ENCODE measurements around the gene CYSLTR2.

The CYSLTR2 gene

DNA sequence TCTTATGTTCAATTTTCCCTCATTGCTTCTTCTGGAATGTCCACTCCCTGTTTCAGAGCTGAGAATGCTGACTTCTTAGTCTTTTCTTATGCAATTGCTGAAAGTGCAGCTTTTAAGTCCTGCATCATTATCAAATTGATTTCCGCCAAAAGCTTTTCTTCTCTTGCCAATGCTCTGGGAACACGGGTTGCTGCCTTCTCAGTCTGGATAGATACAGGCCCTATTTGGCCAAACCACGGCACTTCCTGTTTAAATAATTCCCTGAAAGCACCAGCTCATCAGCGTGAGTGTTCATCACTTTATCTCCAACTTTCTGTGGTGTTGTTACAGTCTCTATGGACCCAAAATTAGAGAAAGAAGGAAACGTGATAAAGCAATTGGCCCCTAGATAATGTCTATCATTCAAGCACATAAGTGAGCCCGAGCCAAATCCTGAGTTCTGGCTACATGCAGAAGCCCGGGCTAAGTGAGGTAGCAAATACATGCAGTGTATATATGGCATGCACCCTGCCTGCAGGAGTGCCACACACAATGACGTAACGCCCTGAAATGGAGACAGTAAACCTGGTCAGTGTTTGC, 85.7 kb downstream of the CYSLTR2 start:
- DNase-seq (ENCODE audit: low read depth), result no peak

- no peak for DNase-seq (ENCODE audit: low read depth)
Measured at GRCh38 chr13:48741377-48741776, 87.6 kb downstream of the CYSLTR2 start.

DNA sequence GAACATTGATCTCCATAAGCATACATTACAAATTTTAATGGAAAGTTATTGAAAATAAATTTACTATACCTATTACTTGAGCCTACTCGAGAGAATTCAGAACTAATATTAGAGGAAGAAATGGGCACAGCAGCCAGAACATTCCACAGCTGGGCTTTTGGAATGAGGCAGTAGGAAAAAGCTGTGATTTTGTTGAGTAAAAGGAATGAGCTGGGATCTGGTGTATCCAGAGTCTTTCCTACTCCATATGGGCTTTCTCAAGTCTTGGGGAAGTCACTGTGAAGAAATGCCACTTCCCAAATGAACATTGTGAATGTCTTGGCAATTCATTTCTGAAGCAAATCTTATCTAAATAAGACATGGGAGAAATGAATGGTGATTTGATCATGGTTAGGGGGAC, 93.1 kb downstream of the CYSLTR2 start:
- no peak for DNase-seq (ENCODE audit: low read depth)

DNA sequence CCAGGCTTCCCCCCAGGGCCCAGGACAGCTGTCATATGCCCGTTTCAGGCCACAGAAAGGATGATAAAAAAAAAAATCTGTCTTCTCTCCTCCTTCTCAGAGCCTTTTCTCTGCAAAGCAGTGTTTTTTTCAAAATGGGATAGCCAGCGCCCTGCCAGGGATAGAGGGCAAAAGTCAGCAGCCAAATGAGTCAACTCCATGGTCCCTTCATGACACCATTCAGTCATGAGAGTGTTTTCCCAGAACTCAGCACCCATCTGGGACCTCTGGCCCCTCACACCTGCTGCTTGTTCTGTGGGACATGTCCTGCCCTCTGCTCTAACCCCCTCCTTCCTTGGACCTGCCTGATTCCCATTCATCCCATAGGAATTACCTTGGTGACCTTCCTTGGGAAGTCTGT, 95.0 kb downstream of the CYSLTR2 start:
- no peak for DNase-seq (ENCODE audit: low read depth)

- DNase-seq (ENCODE audit: low read depth), result no peak
Measured at GRCh38 chr13:48749144-48749543, 95.4 kb downstream of the CYSLTR2 start.

- peak; percentile 8 for DNase-seq (ENCODE audit: low read depth)
Measured at GRCh38 chr13:48749699-48750473, 96.2 kb downstream of the CYSLTR2 start.

DNA sequence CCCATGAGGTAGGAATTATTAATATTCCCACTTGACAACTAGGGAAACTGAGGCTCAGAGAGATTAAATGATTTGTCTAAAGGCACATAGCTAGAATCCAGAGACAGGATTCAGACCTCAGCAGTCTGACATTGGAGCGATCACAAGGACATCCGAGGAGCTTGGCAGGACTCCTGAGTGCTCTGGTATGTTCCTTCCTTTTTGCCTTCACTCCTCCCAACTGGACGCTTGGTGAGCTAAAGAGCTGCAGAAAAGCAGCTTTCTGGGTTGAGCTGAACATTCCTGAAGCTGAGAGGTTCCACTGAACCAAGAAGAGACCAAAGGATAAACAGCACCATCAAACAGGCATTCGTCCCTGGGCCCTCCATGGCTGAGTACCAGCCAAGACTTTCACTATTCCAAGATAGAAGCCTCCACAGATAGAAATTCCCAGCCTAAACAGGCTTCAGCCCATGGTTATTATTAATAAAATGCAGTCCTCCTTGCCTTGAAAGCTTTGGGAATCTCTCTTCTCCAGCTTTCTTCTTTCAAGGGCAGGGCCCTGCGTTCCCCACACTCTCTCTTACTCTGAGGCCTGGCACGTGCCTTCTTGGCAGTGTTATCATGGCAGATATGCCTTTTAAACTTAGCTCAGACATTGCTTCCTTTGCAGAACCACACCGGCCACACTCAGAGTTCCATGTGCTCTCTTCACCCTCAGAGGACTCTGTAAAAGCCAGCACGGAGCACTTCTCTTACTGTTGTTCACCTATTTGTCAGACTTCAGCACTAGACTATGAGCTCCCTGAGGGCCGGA, 97.1 kb downstream of the CYSLTR2 start:
- no peak for DNase-seq (ENCODE audit: low read depth)

- DNase-seq (ENCODE audit: low read depth), result no peak
Measured at GRCh38 chr13:48760626-48761025, 106.9 kb downstream of the CYSLTR2 start.
